GM19463 (cell line): ENCODE results near the gene MAGEA6.
"Not testable (repeated sequence)": the region's sequence is repeated elsewhere in the genome, so short reads cannot be mapped to it uniquely, and the experiment has no call there.

Experiments
- ATAC-seq: cut with Tn5 transposase; IDR thresholded peaks from one replicate; pipeline ENCODE4 v1.9.1; 2021; ENCODE audit warnings: mild to moderate bottlenecking, moderate library complexity; ENCODE audit not compliant: unreplicated experiment

The MAGEA6 gene

DNA sequence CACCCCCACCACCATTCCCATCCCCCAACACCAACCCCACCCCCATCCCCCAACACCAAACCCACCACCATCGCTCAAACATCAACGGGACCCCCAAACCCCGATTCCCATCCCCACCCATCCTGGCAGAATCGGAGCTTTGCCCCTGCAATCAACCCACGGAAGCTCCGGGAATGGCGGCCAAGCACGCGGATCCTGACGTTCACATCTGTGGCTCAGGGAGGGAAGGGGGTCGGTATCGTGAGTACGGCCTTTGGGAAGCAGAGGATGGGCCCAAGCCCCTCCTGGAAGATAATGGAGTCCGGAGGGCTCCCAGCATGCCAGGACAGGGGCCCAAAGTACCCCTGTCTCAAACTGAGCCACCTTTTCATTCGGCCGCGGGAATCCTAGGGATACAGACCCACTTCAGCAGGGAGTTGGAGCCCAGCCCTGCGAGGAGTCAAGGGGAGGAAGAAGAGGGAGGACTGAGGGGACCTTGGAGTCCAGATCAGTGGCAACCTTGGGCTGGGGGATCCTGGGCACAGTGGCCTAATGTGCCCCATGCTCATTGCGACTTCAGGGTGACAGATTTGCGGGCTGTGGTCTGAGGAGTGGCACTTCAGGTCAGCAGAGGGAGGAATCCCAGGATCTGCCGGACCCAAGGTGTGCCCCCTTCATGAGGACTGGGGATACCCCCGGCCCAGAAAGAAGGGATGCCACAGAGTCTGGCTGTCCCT is 35.2 kb downstream of the MAGEA6 start:
- ATAC-seq: not testable (repeated sequence)

DNA sequence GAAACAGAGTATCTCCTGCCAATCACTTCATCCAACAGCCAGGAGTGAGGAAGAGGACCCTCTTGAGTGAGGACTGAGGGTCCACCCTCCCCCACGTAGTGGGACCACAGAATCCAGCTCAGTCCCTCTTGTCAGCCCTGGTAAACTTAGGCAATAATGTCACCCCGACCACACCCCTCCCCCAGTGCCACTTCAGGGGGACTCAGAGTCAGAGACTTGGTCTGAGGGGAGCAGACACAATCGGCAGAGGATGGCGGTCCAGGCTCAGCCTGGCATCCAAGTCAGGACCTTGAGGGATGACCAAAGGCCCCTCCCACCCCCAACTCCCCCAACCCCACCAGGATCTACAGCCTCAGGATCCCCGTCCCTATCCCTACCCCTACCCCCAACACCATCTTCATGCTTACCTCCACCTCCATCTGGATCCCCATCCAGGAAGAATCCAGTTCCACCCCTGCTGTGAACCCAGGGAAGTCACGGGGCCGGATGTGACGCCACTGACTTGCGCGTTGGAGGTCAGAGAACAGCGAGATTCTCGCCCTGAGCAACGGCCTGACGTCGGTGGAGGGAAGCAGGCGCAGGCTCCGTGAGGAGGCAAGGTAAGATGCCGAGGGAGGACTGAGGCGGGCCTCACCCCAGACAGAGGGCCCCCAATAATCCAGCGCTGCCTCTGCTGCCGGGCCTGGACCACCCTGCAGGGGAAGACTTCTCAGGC is 36.1 kb downstream of the MAGEA6 start, which contains the start of the genes CSAG1 and MAGEA12:
TSS of gene CSAG1 (minus strand) at position 461 of the 715 bp plus-strand sequence. CDS start 1,261 bp downstream, outside the sequence.
TSS of gene MAGEA12 (plus strand) at position 497 of the 715 bp plus-strand sequence. CDS start 2,405 bp downstream, outside the sequence.
- no peak for ATAC-seq

DNA sequence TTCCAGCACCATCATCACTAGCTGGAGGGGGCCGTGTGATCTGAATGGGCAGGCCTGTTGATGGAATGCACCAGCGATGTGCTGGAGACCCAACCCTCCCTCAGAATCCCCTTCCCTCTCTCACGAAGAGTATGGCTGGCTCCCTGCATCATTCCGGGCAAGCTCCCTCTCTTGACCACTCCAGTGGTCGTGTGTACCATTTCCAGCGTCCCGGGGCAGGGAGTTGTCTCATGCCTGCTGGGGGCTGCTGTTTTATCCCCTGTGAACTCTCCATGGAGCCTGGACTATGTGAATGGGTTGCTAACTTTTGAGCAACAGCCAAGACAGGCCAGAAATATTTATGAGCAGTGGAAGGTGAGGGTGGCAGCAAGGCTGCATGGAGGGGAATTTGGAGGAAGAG is 44.1 kb downstream of the MAGEA6 start:
- ATAC-seq: no peak
